Measurements from ENCODE around the gene RBM5. TPM values are rescaled to one million over a fixed set of nuclear protein-coding genes. Genes with fewer than 3 reads are reported as not detected.
"Not testable (repeated sequence)": the region's sequence is repeated elsewhere in the genome, so short reads cannot be mapped to it uniquely, and the experiment has no call there.

Gene RBM5
- total and polyA plus RNA-seq, 2 donors (not counting 1 experiment from before 2014, with no cell fraction given), result 405 to 464 TPM

- no peak overlapping the region for H3K4me2 ChIP-seq (replicated peaks; ENCODE audit: low read depth, low read length, poor library complexity, severe bottlenecking)
- peak overlapping the region in 1 of 2 donors; percentile 65 for H3K27ac ChIP-seq (ENCODE audit: low read length in 2 of 2)
- peaks cover 6 to 25% of the 10 kb centered on the region in 2 experiments for H3K36me3 ChIP-seq (replicated peaks in 1 of 2; ENCODE audit: control extremely low read depth in 1 of 2, control insufficient read depth in 1 of 2, extremely low read depth in 1 of 2, insufficient read depth in 2 of 2, low read length in 1 of 2)
- no peaks in the 10 kb centered on the region for H3K9me3 ChIP-seq (ENCODE audit: control extremely low read depth in 1 of 3, control insufficient read depth in 2 of 3, insufficient read depth in 1 of 3, low read length in 2 of 3)
- no peaks in the 10 kb centered on the region for H3K27me3 ChIP-seq (replicated peaks in 1 of 4; ENCODE audit: control extremely low read depth in 1 of 4, control insufficient read depth in 3 of 4, insufficient read depth in 4 of 4, low read length in 3 of 4)
- Mint-ChIP-seq H3K9me3 (ENCODE audit: insufficient read depth) (no peaks in the 10 kb centered on the region), H3K4me1 (peaks cover 32% of the 10 kb centered on the region), H3K4me3 (no peak overlapping the region), H3K27ac (peak overlapping the region; percentile 42), H3K27me3 (no peaks in the 10 kb centered on the region)
- H3K4me3 ChIP-seq (ENCODE audit: control extremely low read depth in 1 of 5, extremely low read depth in 1 of 5, insufficient read depth in 1 of 5, low read depth in 2 of 5, low read length in 4 of 5), result no peak overlapping the region
- no peak overlapping the region for H2AFZ ChIP-seq (ENCODE audit: insufficient read depth, low read depth, low read length, poor library complexity, severe bottlenecking)
- ATAC-seq (ENCODE audit: low read depth), result no peak
- TF ChIP-seq, protein P1, sequence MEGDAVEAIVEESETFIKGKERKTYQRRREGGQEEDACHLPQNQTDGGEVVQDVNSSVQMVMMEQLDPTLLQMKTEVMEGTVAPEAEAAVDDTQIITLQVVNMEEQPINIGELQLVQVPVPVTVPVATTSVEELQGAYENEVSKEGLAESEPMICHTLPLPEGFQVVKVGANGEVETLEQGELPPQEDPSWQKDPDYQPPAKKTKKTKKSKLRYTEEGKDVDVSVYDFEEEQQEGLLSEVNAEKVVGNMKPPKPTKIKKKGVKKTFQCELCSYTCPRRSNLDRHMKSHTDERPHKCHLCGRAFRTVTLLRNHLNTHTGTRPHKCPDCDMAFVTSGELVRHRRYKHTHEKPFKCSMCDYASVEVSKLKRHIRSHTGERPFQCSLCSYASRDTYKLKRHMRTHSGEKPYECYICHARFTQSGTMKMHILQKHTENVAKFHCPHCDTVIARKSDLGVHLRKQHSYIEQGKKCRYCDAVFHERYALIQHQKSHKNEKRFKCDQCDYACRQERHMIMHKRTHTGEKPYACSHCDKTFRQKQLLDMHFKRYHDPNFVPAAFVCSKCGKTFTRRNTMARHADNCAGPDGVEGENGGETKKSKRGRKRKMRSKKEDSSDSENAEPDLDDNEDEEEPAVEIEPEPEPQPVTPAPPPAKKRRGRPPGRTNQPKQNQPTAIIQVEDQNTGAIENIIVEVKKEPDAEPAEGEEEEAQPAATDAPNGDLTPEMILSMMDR (IDR thresholded peaks at IDR 0.05), result no peak
- TF ChIP-seq EZH2 (IDR thresholded peaks at IDR 0.05; ENCODE audit: borderline replicate concordance, insufficient read depth, low read depth, low read length, poor library complexity, severe bottlenecking), result no peak
- H3K9ac ChIP-seq (ENCODE audit: low read length), result no peak overlapping the region
- CTCF ChIA-PET, result interaction anchor here (1.0 kb wide), 1 partner anchor 19 kb away, joined by 3 read pairs; no protein-coding TSS in a partner anchor
- no peaks in the 10 kb centered on the region for H4K20me1 ChIP-seq (ENCODE audit: control insufficient read depth, insufficient read depth, low read length, poor library complexity, severe bottlenecking)
- H3K79me2 ChIP-seq (ENCODE audit: control insufficient read depth, insufficient read depth, low read length), result no peaks in the 10 kb centered on the region
- no peak for DNase-seq
- H3K4me1 ChIP-seq (ENCODE audit: control insufficient read depth in 2 of 2, insufficient read depth in 2 of 2, low read length in 2 of 2), result peaks cover 14 to 31% of the 10 kb centered on the region in 2 donors
- intact Hi-C loops (cut with micrococcal nuclease), result no loop called here
- no CpG with 5 or more reads among the region's 1 CpG for WGBS (ENCODE audit: insufficient coverage)
- POLR2A ChIA-PET, result no interaction called here
Measured at GRCh38 chr3:50078091-50078490, 10.6 kb upstream of the RBM5 start.

GRCh38 chr3:50078622-50079021 lies 10.1 kb upstream of the RBM5 start:
- H3K27ac ChIP-seq (ENCODE audit: low read length in 2 of 2), result peak overlapping the region in 1 of 2 donors; percentile 65
- no peak for TF ChIP-seq EZH2 (IDR thresholded peaks at IDR 0.05; ENCODE audit: borderline replicate concordance, insufficient read depth, low read depth, low read length, poor library complexity, severe bottlenecking)
- TF ChIP-seq, protein P1 (IDR thresholded peaks at IDR 0.05), result no peak
- H2AFZ ChIP-seq (ENCODE audit: insufficient read depth, low read depth, low read length, poor library complexity, severe bottlenecking), result no peak overlapping the region
- Mint-ChIP-seq H3K9me3 (ENCODE audit: insufficient read depth) (no peaks in the 10 kb centered on the region), H3K27me3 (no peaks in the 10 kb centered on the region), H3K27ac (peak overlapping the region; percentile 42), H3K4me3 (no peak overlapping the region), H3K4me1 (peaks cover 35% of the 10 kb centered on the region)
- H3K9ac ChIP-seq (ENCODE audit: low read length), result no peak overlapping the region
- CTCF ChIA-PET, result interaction anchor here (1.0 kb wide), 1 partner anchor 18 kb away, joined by 3 read pairs; no protein-coding TSS in a partner anchor
- ATAC-seq (ENCODE audit: low read depth) (no peak), DNase-seq (no peak)
- H3K4me3 ChIP-seq (ENCODE audit: control extremely low read depth in 1 of 5, extremely low read depth in 1 of 5, insufficient read depth in 1 of 5, low read depth in 2 of 5, low read length in 4 of 5), result no peak overlapping the region
- H3K27me3 ChIP-seq (replicated peaks in 1 of 4; ENCODE audit: control extremely low read depth in 1 of 4, control insufficient read depth in 3 of 4, insufficient read depth in 4 of 4, low read length in 3 of 4), result no peaks in the 10 kb centered on the region
- POLR2A ChIA-PET, result no interaction called here
- no peak overlapping the region for H3K4me2 ChIP-seq (replicated peaks; ENCODE audit: low read depth, low read length, poor library complexity, severe bottlenecking)
- H3K4me1 ChIP-seq (ENCODE audit: control insufficient read depth in 2 of 2, insufficient read depth in 2 of 2, low read length in 2 of 2), result peaks cover 17 to 35% of the 10 kb centered on the region in 2 donors
- WGBS (ENCODE audit: insufficient coverage), result no CpG with 5 or more reads among the region's 1 CpG
- H3K79me2 ChIP-seq (ENCODE audit: control insufficient read depth, insufficient read depth, low read length), result no peaks in the 10 kb centered on the region
- no peaks in the 10 kb centered on the region for H3K9me3 ChIP-seq (ENCODE audit: control extremely low read depth in 1 of 3, control insufficient read depth in 2 of 3, insufficient read depth in 1 of 3, low read length in 2 of 3)
- intact Hi-C loops (cut with micrococcal nuclease), result no loop called here
- H4K20me1 ChIP-seq (ENCODE audit: control insufficient read depth, insufficient read depth, low read length, poor library complexity, severe bottlenecking), result no peaks in the 10 kb centered on the region
- peaks cover 2 to 20% of the 10 kb centered on the region in 2 experiments for H3K36me3 ChIP-seq (replicated peaks in 1 of 2; ENCODE audit: control extremely low read depth in 1 of 2, control insufficient read depth in 1 of 2, extremely low read depth in 1 of 2, insufficient read depth in 2 of 2, low read length in 1 of 2)

GRCh38 chr3:50084951-50085350 lies 3.8 kb upstream of the RBM5 start:
- H3K27ac ChIP-seq (ENCODE audit: low read length in 2 of 2); H3K9me3 ChIP-seq (ENCODE audit: control extremely low read depth in 1 of 3, control insufficient read depth in 2 of 3, insufficient read depth in 1 of 3, low read length in 2 of 3); DNase-seq; H3K27ac Mint-ChIP-seq; H3K9ac ChIP-seq (ENCODE audit: low read length); H2AFZ ChIP-seq (ENCODE audit: insufficient read depth, low read depth, low read length, poor library complexity, severe bottlenecking); ATAC-seq (ENCODE audit: low read depth); H3K27me3 ChIP-seq (replicated peaks in 1 of 4; ENCODE audit: control extremely low read depth in 1 of 4, control insufficient read depth in 3 of 4, insufficient read depth in 4 of 4, low read length in 3 of 4); CTCF ChIA-PET; H3K4me3 Mint-ChIP-seq; H3K27me3 Mint-ChIP-seq; H3K4me3 ChIP-seq (ENCODE audit: control extremely low read depth in 1 of 5, extremely low read depth in 1 of 5, insufficient read depth in 1 of 5, low read depth in 2 of 5, low read length in 4 of 5); POLR2A ChIA-PET; H3K9me3 Mint-ChIP-seq (ENCODE audit: insufficient read depth); H4K20me1 ChIP-seq (ENCODE audit: control insufficient read depth, insufficient read depth, low read length, poor library complexity, severe bottlenecking); H3K36me3 ChIP-seq (replicated peaks in 1 of 2; ENCODE audit: control extremely low read depth in 1 of 2, control insufficient read depth in 1 of 2, extremely low read depth in 1 of 2, insufficient read depth in 2 of 2, low read length in 1 of 2); H3K4me2 ChIP-seq (replicated peaks; ENCODE audit: low read depth, low read length, poor library complexity, severe bottlenecking): not testable (repeated sequence)
- no CpG with 5 or more reads among the region's 33 CpGs for WGBS (ENCODE audit: insufficient coverage)
- peaks cover 16 to 32% of the 10 kb centered on the region in 2 donors for H3K4me1 ChIP-seq (ENCODE audit: control insufficient read depth in 2 of 2, insufficient read depth in 2 of 2, low read length in 2 of 2)
- intact Hi-C loops (cut with micrococcal nuclease), result loop anchor here (5.0 kb wide), 2 partner anchors 143 to 298 kb away; partner anchors contain the start of genes IP6K1 and RBM6
- peaks cover 33% of the 10 kb centered on the region for H3K79me2 ChIP-seq (ENCODE audit: control insufficient read depth, insufficient read depth, low read length)
- peaks cover 25% of the 10 kb centered on the region for H3K4me1 Mint-ChIP-seq

Data from B cell (primary cell).